NCI-H82 treated with DMSO at 0.1 percent for 48 hours (cell line): ENCODE results near the gene TLR10.
"Not testable (repeated sequence)": the region's sequence is repeated elsewhere in the genome, so short reads cannot be mapped to it uniquely, and the experiment has no call there.

Source experiments
- DNase-seq: peaks from one replicate; lab custom pipeline; 2025; ENCODE audit not compliant: unreplicated experiment; lab: John Stamatoyannopoulos, UW

TLR10 gene

DNA sequence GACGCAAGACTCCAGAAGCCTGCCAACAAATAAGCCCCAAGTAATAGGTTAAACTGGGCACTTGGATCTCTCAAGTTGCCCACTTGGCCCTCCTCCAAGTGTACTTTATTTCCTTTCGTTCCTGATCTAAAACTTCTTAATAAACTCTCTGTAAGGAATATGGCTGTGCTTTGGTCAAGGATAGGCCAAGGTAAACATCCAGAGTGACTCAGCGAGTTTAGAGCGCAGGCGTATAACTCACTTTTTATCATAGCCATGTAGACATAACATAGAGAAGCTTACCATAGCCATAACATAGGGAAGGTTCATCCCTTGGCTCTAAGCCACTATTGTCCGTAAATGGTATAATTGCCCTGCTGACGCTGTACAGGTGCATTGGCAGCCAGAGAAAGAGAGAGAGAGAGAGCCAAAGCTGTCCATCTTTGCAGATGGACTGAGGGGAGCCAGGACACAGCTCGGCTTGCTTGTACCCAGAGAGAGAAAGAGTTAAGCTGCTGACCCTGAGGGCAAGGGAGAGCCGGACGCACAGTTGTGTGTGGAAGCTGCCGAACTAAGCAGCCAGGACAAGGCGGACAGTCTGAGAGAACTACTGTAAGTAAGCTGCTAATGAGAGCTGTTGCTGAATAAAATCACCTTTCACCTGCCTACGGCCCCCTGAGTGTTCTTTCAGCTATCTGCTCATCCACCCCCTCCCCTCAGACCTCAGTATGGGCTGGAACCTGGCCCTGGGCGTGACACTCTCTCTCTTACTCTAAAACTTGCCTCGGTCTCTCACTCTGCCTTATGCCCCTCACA, 20.0 kb upstream of the TLR10 start:
- DNase-seq, result no peak

DNA sequence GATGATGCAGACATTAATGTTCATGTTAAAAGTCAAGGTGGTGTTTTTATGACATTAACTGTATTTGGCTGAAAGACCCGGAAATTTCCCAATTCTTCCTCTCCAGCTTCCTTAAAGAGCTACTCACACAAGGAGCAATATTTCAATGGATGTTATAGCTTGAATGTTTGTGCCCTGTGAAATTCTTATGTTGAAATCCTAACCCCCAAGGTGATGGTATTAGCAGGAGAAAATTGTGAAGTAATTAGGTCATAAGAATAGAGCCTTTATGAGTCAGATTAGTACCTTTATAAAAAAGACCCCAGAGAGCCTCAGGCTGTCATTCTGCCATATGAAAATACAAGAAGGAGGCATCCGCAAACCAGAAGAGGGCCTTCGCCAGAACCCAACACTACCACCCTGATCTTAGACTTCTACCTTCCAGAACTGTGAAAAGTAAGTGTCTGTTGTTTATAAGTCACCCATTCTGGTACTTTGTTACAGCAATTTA, 18.2 kb upstream of the TLR10 start:
- no peak for DNase-seq

DNA sequence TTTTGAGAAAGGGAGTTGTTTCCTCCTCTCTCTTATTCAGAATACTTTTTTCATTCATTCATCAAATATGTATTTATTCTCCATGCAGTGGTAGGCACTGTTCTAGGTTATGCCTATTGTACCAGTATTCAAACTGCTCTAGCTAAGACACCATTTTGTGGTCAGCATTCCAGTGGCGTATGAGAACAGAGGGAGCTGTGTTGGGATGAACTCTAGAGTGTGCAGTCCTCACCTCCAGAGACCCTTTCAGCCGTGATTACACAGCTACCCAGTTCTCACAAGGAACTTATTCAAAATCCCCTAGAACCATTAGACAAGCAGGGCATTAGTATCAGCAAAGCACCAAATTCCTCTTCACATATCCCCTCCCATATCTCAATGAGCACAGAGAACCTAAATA, 17.6 kb upstream of the TLR10 start:
- no peak for DNase-seq

DNA sequence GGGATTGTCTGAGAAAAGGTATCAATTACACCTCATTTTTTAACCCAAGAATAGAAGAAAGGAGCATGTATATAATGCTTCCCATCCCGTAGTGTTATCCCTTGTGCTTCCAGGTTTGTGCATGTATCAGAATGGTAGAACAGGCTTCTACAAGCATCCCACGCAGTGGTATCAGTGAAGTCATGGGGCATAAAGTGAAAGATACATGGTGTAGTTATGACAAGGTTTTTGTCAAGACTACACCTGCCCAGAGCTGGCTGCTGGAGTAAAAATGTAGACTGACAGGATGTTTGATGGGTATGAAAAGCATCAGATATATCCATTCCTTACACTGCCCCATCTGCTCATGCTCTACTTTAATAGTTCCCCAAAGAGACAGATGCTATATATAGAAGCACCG, 12.3 kb upstream of the TLR10 start:
- DNase-seq, result no peak

DNA sequence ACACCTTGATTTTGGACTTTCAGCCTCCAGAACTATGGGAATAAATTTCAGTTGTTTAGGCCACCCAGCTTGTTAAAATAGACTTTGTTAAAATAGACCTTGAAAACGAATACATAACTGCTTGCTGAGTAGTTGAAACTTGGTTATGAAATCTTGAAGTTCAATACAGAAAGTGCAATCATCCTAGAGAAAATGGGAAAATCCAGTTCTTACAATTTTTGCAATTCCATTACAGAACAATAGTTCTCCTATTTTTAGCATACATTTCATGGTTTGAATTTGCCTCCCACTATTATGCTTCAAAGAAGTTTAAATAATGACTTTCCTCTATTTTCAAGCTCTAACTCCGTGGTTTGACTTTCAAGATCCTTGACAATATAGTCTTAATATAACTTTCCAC, 11.3 kb upstream of the TLR10 start:
- no peak for DNase-seq

DNA sequence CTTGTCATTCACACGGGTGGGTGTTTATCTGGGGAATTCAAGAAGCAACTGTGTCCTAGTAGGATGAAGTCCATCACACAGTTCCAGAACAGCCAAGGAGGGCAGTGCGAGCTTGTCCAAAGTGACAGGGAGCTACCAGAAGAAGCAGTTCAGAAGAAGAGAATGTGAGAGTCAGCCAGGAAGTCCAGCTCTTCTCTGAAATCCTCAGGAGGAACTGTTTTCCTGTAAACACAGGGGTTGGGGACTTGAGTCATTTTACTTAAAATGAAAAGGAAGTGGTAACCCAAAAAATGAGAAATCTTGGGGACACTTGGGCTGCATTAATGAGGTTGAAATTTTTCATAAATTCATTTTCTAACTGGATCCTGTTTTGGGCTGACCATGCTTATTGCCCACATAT, 8.2 kb upstream of the TLR10 start:
- DNase-seq, result no peak

DNA sequence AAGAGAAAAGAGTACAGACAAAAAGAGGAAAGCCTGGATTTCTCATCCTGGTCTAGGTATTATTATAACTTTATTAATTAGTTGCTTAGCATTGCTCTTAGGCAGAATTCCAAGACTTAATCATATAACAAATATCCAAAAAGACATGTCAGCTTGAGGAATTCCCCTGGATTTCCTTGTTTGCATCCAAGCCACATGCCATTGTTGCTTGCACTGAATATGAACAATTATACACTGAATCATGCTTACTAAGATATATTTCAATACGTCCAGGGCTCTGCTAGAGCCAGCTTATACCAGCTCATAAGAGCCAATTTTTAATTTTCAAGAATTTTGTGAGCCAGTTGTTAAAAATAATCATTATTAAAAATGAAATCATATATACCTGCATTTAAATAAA, 5.5 kb upstream of the TLR10 start:
- no peak for DNase-seq

DNA sequence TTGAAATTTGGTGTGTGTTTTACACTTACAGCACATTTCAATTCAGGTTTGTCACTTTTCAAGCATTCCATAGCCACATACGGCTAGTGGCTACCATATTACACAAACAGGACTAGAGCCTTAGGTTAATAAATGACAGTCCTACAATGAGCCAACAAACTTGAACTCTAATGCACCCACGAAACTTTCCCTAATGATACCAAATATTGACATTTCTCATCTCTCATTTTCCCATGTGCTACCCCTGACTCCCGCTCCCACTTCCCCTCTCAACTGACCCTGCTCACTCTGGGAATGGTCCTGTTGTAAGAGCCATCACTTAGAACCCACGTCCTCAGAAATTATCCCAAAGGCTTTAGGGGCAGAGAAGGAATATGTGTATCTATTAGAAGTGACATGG, 4.9 kb upstream of the TLR10 start:
- DNase-seq, result no peak

DNA sequence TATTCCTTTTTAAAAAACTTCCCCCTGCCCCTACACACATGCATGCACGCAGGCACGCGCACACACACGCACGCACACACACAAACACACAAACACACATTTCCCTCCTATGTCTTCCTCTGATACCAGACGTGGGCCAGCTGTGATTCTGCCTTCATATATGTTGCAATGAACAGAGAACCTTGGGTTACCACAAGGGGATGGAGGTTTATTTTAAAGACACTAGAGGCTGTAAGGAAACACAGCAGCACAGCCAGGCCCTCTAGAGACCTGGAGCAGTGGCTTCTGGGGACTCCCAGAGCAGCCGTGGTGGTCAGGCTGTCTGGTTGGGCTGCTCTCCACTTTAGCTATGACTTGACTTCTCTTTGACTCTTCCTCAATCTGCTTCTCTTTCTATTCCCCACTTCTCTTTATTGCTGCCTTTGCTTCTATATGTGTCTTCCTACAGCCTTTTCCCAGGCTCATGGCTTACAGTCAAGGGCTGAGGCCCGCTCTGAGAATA, 3.2 kb upstream of the TLR10 start:
- DNase-seq, result no peak

DNA sequence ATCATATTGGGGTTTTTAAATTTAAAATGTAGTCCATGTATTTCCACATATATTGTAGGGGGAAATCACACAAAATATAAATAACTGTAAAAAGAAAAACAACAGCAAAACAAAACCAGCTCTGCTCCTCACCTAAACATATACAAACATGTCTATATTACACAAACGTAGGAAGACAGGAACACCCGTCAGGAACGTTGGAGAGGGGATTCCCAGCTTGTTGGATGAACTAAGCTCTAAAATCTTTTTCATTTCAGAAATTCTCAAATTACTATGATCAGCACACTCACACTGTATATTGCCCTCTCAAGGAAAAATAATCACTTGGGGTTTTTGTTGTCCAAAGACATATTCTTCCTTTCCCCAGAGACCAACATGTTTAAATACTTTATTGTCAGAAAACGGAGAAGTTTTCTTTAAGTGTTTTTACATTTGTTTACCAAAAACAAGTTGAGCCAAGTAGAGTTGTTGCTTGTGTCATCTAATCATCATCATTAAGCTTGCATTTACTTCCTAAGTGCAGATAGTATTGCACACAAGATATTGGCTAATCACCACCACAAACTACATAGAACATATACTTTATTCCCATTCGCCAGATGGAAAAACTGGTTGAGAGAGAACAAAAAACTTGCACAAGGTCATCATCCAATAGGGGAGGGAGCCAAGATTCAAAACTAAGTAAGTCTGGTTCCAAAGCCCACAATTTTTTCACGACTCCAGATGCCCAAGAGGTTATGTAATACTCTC, 2.4 kb upstream of the TLR10 start:
- DNase-seq, result no peak

DNA sequence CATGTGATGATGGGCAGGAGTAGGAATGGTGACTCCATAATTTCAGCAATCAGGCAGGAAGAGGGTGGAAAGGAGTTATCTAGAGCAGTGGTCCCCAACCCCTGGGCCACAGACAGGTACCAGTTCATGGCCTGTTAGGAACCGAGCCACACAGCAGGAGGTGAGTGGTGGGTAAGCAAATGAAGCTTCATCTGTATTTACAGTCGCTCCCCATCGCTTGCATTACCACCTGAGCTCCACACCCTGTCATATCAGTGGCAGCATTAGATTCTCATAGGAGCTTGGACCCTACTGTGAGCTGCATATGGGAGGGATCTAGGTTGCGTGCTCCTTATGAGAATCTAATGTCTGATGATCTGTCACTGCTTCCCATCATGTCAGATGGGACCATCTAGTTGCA, 1.4 kb upstream of the TLR10 start:
- no peak for DNase-seq

DNA sequence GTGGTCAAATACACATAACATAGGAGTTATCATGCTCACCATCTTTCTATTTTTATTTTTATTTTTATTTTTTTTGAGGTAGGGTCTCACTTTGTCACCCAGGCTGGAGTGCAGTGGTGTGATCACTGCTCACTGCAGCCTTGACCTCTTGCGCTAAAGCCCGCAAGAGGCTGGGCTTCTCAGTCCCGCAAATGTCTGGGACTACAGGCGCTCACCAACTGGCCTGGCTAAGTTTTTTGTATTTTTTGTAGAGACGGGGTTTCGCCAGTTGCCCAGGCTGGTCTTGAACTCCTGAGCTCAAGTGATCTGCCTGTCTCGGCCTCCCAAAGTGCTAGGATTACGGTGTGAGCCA, 295 bp upstream of the TLR10 start:
- no peak for DNase-seq

DNA sequence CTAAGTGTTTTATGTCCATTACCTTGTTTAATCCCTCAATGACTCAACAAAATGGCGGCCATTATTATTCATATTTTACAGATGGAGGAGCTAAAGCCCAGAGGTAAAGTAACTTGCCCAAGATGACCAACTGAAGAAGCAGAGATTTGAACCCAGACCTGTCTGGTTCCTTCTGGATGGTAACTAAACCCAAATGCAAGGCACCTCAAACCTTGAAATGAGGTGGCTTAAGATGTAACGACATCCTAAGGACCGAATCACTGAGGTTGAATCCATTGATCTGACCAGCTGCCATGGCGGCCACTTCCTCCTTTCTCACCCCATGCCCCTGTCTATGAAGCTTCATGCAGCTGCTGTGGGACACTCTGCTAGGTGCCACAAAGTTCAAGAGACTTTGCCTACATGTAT, 932 bp downstream of the TLR10 start:
- no peak for DNase-seq

DNA sequence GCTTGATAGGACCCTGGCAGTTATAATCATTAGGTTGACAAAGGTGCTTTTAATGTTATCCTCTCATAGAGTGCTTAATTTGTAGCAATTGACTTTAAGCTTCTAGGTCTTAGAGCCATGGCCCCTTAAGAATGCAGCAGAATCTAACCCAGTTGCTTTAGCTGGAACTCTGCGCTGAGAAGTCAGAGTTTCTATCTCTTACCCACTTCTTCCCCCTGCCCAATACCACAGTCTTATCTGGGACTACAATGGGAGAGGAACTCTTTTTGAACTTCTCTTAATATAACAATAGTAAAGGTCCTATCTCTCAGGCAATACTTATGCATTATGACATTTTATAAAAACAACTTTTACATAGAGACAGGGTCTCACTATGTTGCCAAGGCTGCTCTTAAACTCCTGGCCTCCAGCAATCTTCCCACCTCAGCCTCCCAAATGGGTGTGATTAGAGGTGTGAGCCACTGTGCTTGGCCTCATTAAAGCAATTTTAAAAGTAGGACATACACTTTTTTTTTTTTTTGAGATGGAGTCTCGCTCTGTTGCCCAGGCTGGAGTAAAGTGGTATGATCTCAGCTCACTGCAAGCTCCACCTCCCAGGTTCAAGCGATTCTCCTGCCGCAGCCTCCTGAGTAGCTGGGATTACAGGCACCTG, 1.8 kb downstream of the TLR10 start:
- no peak for DNase-seq

DNA sequence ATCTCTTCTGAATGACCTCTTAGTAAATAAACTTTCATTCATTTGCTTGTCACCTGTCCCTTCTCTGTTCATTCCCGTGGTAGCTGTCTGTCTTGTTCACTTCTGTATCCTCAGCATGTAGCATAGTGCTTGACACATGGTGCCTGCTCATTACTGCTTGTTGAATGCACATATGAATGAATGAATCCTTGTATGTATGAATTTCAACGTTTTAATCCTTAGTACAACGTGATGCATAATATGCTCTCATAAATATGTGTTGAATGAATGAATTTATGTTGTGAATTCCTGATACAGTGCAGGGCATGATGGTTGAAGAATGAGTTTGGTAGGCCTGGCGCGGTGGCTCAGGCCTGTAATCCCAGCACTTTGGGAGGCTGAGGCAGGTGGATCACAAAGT, 3.0 kb downstream of the TLR10 start:
- DNase-seq, result no peak

DNA sequence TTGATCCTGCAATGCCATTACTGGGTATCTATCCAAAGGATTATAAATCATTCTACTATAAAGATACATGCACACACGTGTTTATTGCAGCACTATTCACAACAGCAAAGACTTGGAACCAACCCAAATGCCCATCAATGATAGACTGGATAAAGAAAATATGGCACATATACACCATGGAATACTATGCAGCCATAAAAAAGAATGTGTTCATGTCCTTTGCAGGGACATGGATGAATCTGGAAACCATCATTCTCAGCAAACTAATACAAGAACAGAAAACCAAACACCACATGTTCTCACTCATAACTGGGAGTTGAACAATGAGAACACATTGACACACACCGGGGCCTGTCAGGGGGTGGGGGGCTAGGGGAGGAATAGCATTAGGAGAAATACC, 4.9 kb downstream of the TLR10 start:
- DNase-seq, result not testable (repeated sequence)

DNA sequence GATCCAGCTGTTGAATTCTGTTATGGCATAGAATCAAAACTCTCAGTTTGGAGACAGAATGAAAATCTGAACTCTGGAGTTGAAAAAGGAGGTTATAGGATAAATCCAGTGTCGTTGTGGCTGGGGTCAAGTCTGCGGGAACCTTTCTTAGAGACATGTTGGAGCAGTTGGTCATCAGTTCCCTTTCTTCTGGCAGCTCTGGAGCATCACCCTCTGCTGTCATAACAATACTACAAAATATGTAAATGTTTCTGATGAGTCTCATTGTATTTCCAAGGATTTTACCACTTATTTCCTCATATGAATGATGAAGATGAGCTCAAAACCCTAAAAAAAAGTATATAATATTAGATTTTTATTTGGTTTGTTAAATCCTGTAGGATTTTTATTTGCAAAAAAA, 7.5 kb downstream of the TLR10 start:
- DNase-seq, result no peak

DNA sequence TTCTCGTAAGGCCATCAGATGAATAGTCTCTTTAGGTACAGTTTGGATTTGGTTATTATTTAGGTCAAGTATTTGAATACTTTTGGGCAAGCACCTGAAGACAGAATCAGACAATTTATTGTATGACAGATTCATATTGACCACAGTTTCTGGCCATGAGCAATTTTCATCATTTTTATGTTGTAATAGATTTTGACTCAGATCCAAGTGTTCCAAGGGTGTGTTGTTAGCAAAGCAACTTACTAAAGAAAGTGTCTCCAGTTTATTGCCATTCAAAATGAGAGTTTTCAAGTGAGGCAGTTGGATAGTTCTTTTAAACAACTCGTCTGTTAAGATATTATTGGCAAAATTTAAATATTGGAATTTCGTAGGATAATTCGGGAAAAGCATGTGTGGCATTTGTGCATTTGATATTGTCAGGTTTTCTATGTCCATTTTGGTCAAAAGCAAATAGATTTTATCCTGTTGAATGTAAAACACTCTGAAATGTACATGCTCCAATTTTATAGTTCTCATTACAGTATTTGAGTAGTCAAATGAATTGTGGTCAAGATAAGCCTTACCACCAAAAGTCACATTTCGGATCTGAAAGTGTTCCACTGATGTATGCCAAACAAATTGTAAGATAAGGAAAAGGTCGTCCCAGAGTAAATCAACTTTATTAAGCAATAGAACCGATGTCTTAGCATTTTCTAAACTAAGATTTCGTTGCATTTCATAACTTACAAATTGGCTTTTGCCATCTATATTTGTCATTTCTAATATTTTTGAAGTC, 8.4 kb downstream of the TLR10 start:
- DNase-seq, result no peak

DNA sequence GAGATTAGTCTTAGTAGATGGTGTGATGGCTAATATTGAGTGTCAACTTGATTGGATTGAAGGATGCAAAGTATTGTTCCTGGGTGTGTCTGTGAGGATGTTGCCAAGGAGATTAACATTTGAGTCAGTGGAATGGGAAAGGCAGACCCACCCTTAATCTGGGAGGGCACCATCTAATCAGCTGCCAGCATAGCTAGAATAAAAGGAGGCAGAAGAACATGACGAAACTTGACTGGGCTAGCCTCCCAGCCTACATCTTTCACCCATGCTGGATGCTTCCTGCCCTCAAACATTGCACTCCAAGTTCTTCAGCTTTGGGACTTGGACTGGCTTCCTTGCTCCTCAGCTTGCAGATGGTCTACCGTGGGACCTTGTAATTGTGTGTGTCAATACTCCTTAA, 12.5 kb downstream of the TLR10 start:
- DNase-seq, result not testable (repeated sequence)

DNA sequence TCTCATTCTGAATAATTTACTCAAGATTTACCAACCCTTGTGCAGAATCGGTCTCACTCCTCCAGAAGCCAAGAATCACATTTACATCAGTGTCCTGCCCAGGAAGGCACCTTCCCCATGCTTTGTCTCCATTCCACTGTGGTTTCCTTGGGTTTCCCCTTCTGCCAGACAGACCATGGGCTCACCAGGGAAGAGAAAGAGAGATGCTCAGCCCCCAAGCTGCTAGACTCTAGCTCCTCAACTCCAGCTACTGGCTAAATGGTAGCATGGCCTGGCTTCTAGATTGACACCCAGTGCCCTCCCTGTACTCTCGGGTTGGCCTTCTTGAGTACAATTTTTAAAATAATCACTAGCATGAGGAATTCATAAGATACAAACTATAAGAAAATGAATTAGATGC, 12.9 kb downstream of the TLR10 start:
- DNase-seq, result no peak

DNA sequence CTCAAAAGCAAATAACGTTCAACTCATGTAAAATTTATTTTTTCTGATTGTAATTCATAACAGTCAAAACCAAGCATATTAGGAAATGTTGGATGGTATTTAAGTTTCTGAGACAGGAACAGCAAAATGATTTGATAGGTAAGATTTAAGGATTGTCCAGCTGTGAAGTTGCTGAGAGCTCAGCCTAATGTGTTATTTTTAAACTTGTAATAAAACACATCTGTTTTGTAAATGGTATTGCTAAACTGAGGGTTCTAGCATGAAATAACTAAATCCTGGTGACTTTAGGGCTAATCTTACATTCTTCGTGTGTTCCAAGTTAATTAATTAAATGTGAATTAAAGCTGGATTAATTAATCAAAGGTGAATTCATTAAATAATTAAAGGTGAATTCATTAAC, 13.3 kb downstream of the TLR10 start:
- DNase-seq, result no peak
